Measurements from ENCODE around the gene TRIOBP. TPM values are rescaled to one million over a fixed set of nuclear protein-coding genes. Genes with fewer than 3 reads are reported as not detected.

The TRIOBP gene
- total and polyA plus RNA-seq, 12 donors, result 34.7 to 115 (median 82.4) TPM

- no peak for DNase-seq
- Histone ChIP-seq H3K36me3 (no peaks in the 10 kb centered on the region), H3K4me1 (peaks cover 0 to 29% (median 9%) of the 10 kb centered on the region in 9 donors), H3K27me3 (no peaks in the 10 kb centered on the region), H3K27ac (no peak overlapping the region), H3K4me3 (no peak overlapping the region), H3K9me3 (no peaks in the 10 kb centered on the region)
- no peak for TF ChIP-seq CTCF (IDR thresholded peaks at IDR 0.05)
- 97 to 98% methylated on average over 3 of the region's 3 CpGs for WGBS, 2 donors
- no peak for ATAC-seq
- intact Hi-C loops (cut with DNase I), result no loop called here
Measured at GRCh38 chr22:37705205-37705604, 8.4 kb downstream of the TRIOBP start.

- no peak for TF ChIP-seq CTCF (IDR thresholded peaks at IDR 0.05)
- Histone ChIP-seq H3K27ac (peak overlapping the region in 4 of 10 donors; percentile 41 to 77 (median 56)), H3K4me3 (no peak overlapping the region), H3K36me3 (no peaks in the 10 kb centered on the region), H3K4me1 (peaks cover 0 to 15% (median 9%) of the 10 kb centered on the region in 9 donors), H3K9me3 (no peaks in the 10 kb centered on the region), H3K27me3 (no peaks in the 10 kb centered on the region)
- ATAC-seq, result peak in 7 of 8 donors; percentile 52 to 87 (median 71)
- DNase-seq, result peak; percentile 29 to 38
- intact Hi-C loops (cut with DNase I), result no loop called here
- 73 to 83% methylated on average over 25 of the region's 25 CpGs for WGBS, 2 donors
Measured at GRCh38 chr22:37708580-37709444, 12.0 kb downstream of the TRIOBP start.

- peak overlapping the region in 1 of 10 donors; percentile 77 for H3K27ac ChIP-seq
- 96% methylated on average over 15 of the region's 15 CpGs for WGBS, 2 donors
- intact Hi-C loops (cut with DNase I), result no loop called here
- DNase-seq, result no peak
- no peaks in the 10 kb centered on the region for H3K27me3 ChIP-seq
- TF ChIP-seq CTCF (IDR thresholded peaks at IDR 0.05), result no peak
- peak in 1 of 8 donors; percentile 6 for ATAC-seq
- peaks cover 0 to 15% (median 9%) of the 10 kb centered on the region in 9 donors for H3K4me1 ChIP-seq
- no peaks in the 10 kb centered on the region for H3K9me3 ChIP-seq
- no peaks in the 10 kb centered on the region for H3K36me3 ChIP-seq
- no peak overlapping the region for H3K4me3 ChIP-seq
Measured at GRCh38 chr22:37709445-37709765, 12.6 kb downstream of the TRIOBP start.

- no peaks in the 10 kb centered on the region for H3K27me3 ChIP-seq
- intact Hi-C loops (cut with DNase I), result no loop called here
- no peak for TF ChIP-seq CTCF (IDR thresholded peaks at IDR 0.05)
- DNase-seq (no peak), ATAC-seq (no peak)
- H3K4me3 ChIP-seq, result no peak overlapping the region
- no peaks in the 10 kb centered on the region for H3K36me3 ChIP-seq
- H3K4me1 ChIP-seq, result peaks cover 0 to 12% (median 9%) of the 10 kb centered on the region in 9 donors
- H3K27ac ChIP-seq, result no peak overlapping the region
- no peaks in the 10 kb centered on the region for H3K9me3 ChIP-seq
- WGBS, 2 donors, result 91% methylated on average over 3 of the region's 3 CpGs
Measured at GRCh38 chr22:37710675-37711074, 13.8 kb downstream of the TRIOBP start.
